ENCODE measurements around the gene PRR13.

PRR13 gene

GRCh38 chr12:53465679-53466078, 24.1 kb downstream of the PRR13 start:
- no peaks in the 10 kb centered on the region for H3K27me3 ChIP-seq (ENCODE audit: insufficient read depth, low read depth, severe bottlenecking)
- no peak for DNase-seq
- peaks cover 98% of the 10 kb centered on the region for H3K36me3 ChIP-seq
- H3K27ac ChIP-seq = no peak overlapping the region
- H3K9me3 ChIP-seq (ENCODE audit: severe bottlenecking) = no peaks in the 10 kb centered on the region
- TF ChIP-seq CTCF (IDR thresholded peaks at IDR 0.05; ENCODE audit: low read depth, low read length) = no peak
- no peak overlapping the region for H3K4me3 ChIP-seq (ENCODE audit: low read depth, low read length)

GRCh38 chr12:53466640-53467039, 25.1 kb downstream of the PRR13 start:
- Histone ChIP-seq H3K36me3 (peaks cover 96% of the 10 kb centered on the region), H3K27me3 (ENCODE audit: insufficient read depth, low read depth, severe bottlenecking) (no peaks in the 10 kb centered on the region), H3K27ac (no peak overlapping the region), H3K9me3 (ENCODE audit: severe bottlenecking) (no peaks in the 10 kb centered on the region), H3K4me3 (ENCODE audit: low read depth, low read length) (no peak overlapping the region)
- no peak for TF ChIP-seq CTCF (IDR thresholded peaks at IDR 0.05; ENCODE audit: low read depth, low read length)
- DNase-seq = no peak

- no peak for TF ChIP-seq CTCF (IDR thresholded peaks at IDR 0.05; ENCODE audit: low read depth, low read length)
- no peaks in the 10 kb centered on the region for H3K9me3 ChIP-seq (ENCODE audit: severe bottlenecking)
- H3K36me3 ChIP-seq = peaks cover 96% of the 10 kb centered on the region
- no peak overlapping the region for H3K27ac ChIP-seq
- H3K27me3 ChIP-seq (ENCODE audit: insufficient read depth, low read depth, severe bottlenecking) = no peaks in the 10 kb centered on the region
- no peak for DNase-seq
- no peak overlapping the region for H3K4me3 ChIP-seq (ENCODE audit: low read depth, low read length)
Observed at GRCh38 chr12:53467082-53467481, 25.5 kb downstream of the PRR13 start.

GRCh38 chr12:53467880-53468279, 26.3 kb downstream of the PRR13 start:
- H3K36me3 ChIP-seq = peaks cover 96% of the 10 kb centered on the region
- H3K27ac ChIP-seq = no peak overlapping the region
- no peak for DNase-seq
- no peaks in the 10 kb centered on the region for H3K27me3 ChIP-seq (ENCODE audit: insufficient read depth, low read depth, severe bottlenecking)
- no peaks in the 10 kb centered on the region for H3K9me3 ChIP-seq (ENCODE audit: severe bottlenecking)
- H3K4me3 ChIP-seq (ENCODE audit: low read depth, low read length) = no peak overlapping the region
- TF ChIP-seq CTCF (IDR thresholded peaks at IDR 0.05; ENCODE audit: low read depth, low read length) = no peak

GRCh38 chr12:53468282-53468681, 26.7 kb downstream of the PRR13 start:
- DNase-seq = no peak
- Histone ChIP-seq H3K27ac (no peak overlapping the region), H3K36me3 (peaks cover 96% of the 10 kb centered on the region), H3K9me3 (ENCODE audit: severe bottlenecking) (no peaks in the 10 kb centered on the region), H3K4me3 (ENCODE audit: low read depth, low read length) (no peak overlapping the region), H3K27me3 (ENCODE audit: insufficient read depth, low read depth, severe bottlenecking) (no peaks in the 10 kb centered on the region)
- no peak for TF ChIP-seq CTCF (IDR thresholded peaks at IDR 0.05; ENCODE audit: low read depth, low read length)

GRCh38 chr12:53472056-53472582, 30.6 kb downstream of the PRR13 start:
- no peak overlapping the region for H3K4me3 ChIP-seq (ENCODE audit: low read depth, low read length)
- H3K9me3 ChIP-seq (ENCODE audit: severe bottlenecking) = no peaks in the 10 kb centered on the region
- peaks cover 97% of the 10 kb centered on the region for H3K36me3 ChIP-seq
- no peak for DNase-seq
- TF ChIP-seq CTCF (IDR thresholded peaks at IDR 0.05; ENCODE audit: low read depth, low read length) = no peak
- H3K27ac ChIP-seq = no peak overlapping the region
- H3K27me3 ChIP-seq (ENCODE audit: insufficient read depth, low read depth, severe bottlenecking) = no peaks in the 10 kb centered on the region

Data from WERI-Rb-1 (cell line).